Endometrial microvascular endothelial cells (primary cell): ENCODE results near the gene SLC2A3. TPM values are rescaled to one million over a fixed set of nuclear protein-coding genes. Genes with fewer than 3 reads are reported as not detected.
"Not testable (repeated sequence)": the region's sequence is repeated elsewhere in the genome, so short reads cannot be mapped to it uniquely, and the experiment has no call there.

ENCODE experiments used
- in situ Hi-C: cut with HindIII; loops from 2 replicates; pipeline ENCODE4 v1.10.0; 2017; ENCODE audit warnings: low sequenced_read_pairs, low pct_unique_long_range_greater_than_20kb; ENCODE audit errors: inconsistent ontology term
- total RNA-seq: library from RNA; depleted of rRNA; stranded (reverse); fragments of >200 nt; gene quantifications from one replicate; pipeline ENCODE4 v1.2.3, GENCODE V29; 2015; ENCODE audit errors: inconsistent ontology term

The SLC2A3 gene
- total RNA-seq: 22.6 TPM

GRCh38 chr12:7935590-7936581 lies at the start of gene SLC2A3:
Gene SLC2A3 (minus strand): TSS chr12:7936187. CDS start chr12:7936034, 153 bp downstream.
- in situ Hi-C loops: no loop called here

DNA sequence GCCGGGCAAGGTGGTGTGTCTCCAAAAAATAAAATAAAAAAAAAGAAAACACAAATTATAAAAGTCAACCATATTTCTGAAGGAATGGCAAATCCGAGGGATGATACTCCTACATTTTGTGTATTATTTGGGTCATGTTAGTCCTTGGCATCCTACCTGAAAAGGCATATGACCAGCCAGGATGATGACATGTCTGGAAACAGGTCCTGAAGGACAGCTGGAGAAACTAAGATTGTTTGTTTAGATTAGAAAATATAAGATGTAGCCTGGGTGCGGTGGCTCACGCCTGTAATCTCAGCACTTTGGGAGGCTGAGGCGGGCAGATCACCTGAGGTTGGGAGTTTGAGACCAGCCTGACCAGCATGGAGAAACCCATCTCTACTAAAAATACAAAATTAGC lies 48.9 kb upstream of the SLC2A3 start:
- in situ Hi-C loops: no loop called here

DNA sequence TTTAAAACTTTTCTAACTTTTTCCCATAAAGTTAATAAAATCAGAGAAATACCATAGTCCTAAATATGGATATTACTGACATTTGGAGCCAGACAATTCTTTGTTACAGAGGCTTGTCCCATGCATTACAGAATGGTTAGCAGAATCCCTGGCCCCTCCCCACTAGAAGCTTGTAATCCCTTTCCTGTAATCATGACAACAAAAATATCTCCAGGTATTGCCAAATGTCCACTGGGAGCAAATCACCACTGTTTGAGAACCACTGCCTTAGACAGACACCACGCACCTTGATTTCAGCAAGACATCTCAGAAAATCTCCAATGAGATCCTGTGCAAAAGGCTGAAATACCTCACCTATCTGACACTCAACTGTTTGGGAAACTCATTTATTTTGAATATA lies 47.5 kb upstream of the SLC2A3 start:
- in situ Hi-C loops: not testable (repeated sequence)

GRCh38 chr12:7983019-7983418 lies 47.0 kb upstream of the SLC2A3 start:
- in situ Hi-C loops: not testable (repeated sequence)

GRCh38 chr12:7982332-7982735 lies 46.3 kb upstream of the SLC2A3 start:
- in situ Hi-C loops: not testable (repeated sequence)

- in situ Hi-C loops: no loop called here
These were observed 45.5 kb upstream of the SLC2A3 start for GRCh38 chr12:7981446-7981845.

GRCh38 chr12:7977351-7978124 lies 41.6 kb upstream of the SLC2A3 start:
- in situ Hi-C loops: not testable (repeated sequence)

DNA sequence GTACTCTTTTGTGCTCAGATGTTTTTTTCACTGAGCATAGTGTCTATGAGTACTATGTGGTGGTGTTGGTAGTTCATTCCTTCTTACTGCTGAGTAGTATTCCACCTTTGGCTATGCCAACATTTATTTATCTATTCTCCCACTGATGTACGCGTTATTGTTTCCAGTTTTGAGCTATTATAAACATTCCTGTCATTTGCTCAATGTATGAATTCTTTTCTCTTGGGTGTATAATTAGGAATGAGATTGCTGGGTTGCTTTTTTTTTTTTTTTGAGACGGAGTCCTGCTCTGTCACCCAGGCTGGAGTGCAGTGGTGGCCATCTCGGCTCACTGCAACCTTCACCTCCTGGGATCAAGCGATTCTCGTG lies 37.5 kb upstream of the SLC2A3 start:
- in situ Hi-C loops: no loop called here

DNA sequence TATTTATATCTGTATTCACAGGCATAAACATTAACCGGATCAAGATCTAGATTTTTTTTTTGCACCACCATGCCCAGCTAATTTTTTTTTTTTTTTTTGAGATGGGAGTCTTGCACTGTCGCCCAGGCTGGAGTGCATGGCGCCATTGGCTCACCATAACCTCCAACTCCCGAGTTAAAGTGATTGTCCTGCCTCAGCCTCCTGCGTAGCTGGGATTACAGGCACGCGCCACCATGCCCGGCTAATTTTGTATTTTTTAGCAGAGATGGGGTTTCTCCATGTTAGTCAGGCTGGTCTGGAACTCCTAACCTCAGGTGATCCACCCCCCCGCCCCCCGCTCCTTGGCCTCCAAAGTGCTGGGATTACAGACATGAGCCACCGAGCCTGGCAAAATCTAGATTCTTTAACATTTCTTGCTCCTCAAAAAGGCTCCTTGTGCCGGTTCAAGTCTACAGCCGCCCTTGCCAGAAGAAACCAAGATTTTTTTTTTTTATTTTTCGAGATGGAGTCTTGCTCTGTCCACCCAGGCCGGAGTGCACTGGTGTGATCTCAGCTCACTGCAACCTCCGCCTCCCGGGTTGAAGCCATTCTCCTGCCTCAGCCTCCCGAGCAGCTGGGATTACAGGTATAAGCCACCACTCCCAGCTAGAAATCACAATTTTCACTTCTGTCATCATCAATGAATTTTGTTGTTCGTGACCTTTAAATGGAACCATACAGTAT lies 36.9 kb upstream of the SLC2A3 start:
- in situ Hi-C loops: no loop called here

DNA sequence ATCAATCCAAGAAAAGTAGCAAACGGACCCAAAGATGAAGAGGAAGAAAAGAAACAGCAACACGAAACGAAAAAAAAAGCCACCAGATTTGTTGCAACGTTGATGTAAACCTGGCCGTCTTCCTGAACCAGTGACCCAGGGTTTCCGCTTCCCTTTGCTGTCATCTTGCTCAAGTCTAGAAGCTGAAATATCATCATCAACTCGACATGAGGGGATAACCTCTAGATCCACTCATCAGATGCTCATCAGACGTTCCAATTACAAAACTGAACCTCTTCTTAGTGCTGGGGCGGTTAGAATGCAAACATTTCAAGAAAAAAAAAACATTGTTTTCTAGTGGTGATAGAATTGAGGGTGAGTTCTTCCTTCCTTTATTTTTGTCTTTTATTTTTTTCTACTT lies 36.3 kb upstream of the SLC2A3 start:
- in situ Hi-C loops: not testable (repeated sequence)

DNA sequence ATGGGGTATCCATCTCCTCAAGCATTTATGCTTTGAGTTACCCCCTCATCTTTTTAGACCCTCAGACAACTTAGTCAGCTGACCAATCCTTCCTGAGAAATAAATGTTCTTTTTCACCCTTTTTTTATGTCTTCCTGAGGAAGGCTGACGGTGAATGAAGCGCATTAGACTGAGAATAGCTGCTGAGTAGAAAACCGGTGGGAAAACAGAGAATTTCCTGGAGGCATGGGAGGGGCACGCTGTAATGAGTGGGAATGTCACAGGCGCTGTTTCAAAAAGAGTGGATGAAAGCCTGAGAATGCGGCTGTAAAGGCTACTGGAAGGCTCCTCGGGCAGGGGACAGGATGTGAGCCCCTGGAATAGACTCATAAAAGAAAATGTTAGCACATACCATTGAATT lies 35.8 kb upstream of the SLC2A3 start:
- in situ Hi-C loops: not testable (repeated sequence)

DNA sequence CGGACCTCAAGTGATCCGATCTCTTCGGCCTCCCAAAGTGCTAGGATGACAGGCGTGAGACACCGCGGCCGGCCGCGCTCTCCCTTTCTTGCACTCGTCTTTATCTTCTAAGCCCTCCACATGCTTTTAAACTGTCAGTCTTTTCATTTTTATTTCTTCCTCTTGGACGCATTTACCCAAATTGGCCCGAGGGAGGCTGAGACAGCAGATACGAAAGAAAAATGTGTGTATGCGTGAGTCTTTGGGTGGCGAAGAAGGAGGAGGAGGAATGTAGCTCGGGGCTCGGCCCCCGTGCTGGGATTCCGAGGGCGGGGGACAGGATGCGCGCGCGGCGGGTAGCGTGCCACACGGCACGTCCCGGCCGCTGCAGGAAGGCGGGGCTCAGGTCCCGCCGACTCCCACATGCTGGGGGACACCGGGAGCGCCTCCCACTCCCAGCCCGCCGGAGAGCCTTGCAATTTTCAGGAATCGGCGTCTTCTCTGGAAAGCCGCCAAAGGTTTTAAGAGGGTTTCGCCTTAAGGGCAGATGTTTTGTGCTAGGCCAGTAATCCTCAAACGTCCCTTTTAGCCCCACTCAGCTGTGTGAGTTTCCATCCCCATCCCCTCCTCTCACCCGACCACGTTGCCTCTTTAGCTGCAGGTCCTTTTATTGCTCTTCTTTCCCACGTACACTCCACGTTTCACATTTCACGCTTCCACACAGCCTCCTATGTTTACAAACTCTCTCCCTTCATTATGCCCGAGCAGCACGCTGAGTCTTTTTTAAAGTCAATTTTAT lies 34.7 kb upstream of the SLC2A3 start:
- in situ Hi-C loops: no loop called here

DNA sequence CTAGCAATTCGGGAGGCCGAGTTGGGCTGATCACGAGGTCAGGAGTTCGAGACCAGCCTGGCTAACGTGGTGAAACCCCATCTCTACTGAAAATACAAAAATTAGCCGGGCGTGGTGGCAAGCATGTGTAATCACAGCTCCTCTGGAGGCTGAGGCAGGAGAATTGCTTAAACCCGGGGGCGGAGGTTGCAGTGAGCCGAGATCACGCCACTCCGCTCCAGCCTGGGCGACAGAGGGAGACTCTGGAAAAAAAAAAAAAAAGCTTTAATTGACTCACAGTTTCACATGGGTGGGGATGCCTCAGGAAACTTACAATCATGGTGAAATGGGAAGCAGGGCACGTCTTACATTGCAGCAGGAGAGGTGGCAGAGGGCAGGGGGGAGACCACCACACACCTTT lies 30.6 kb upstream of the SLC2A3 start:
- in situ Hi-C loops: no loop called here

GRCh38 chr12:7964669-7965068 lies 28.7 kb upstream of the SLC2A3 start:
- in situ Hi-C loops: not testable (repeated sequence)

DNA sequence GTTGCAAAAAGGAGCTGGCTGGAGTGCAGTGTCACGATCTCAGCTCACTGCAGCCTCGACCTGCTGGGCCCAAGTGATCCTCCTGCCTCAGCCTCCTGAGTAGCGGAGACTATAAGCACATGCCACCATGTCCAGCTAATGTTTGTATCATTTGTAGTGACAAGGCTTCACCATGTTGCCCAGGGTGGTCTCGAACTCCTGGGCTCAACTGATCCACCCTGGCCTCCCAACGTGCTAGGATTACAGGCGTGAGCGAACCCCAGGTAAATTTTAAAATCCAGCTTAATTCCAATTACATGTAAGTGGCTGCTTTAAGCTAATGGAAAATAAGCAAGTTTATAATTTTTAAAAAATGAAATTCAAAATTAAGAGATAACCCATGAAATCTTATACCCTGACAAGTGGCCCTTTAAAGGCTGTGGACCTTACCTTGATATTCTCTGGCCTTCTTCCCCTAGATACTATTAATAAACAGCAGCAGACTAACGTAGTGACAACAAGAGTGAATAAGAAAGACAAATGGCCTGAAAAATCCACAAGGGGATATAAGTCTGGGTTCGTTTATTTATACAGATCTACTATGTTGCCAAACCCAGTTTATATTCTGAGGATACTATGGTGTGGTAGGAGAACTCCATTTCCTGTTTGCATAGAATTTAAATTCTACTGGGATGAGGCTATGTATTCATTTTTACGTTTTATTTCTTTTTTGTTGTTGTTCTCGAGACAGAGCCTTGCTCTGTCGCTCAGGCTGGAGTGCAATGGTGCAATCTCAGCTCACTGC lies 25.6 kb upstream of the SLC2A3 start:
- in situ Hi-C loops: no loop called here

GRCh38 chr12:7959701-7960121 lies 23.7 kb upstream of the SLC2A3 start:
- in situ Hi-C loops: no loop called here

GRCh38 chr12:7959278-7959677 lies 23.3 kb upstream of the SLC2A3 start:
- in situ Hi-C loops: no loop called here

GRCh38 chr12:7954877-7955276 lies 18.9 kb upstream of the SLC2A3 start:
- in situ Hi-C loops: not testable (repeated sequence)
